ENCODE measurements around the gene NTNG1. TPM values are rescaled to one million over a fixed set of nuclear protein-coding genes. Genes with fewer than 3 reads are reported as not detected.

The NTNG1 gene
- total RNA-seq, 6 experiments from 2014 or later, result not detected

DNA sequence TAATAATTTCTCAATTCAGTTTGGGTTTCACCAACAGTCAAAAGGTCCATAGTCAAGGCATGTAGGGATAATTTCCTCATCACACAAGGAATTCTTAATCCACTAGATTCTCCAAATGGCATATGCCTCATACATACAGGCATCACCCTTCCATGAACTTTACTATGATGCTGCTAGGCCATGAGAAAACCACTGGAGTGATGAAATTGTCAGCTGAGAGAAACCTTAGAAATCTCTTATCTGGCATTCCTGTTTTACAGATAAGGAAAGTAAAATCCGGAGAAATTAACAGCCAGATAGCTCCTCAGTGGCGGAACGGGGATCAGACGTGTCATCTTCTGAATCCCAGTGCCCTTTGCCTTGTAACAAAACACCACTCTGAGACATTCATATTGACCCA is 274.4 kb downstream of the NTNG1 start:
- intact Hi-C loops (cut with DNase I), result no loop called here
- no peaks in the 10 kb centered on the region for H3K27me3 ChIP-seq
- TF ChIP-seq, protein P1, sequence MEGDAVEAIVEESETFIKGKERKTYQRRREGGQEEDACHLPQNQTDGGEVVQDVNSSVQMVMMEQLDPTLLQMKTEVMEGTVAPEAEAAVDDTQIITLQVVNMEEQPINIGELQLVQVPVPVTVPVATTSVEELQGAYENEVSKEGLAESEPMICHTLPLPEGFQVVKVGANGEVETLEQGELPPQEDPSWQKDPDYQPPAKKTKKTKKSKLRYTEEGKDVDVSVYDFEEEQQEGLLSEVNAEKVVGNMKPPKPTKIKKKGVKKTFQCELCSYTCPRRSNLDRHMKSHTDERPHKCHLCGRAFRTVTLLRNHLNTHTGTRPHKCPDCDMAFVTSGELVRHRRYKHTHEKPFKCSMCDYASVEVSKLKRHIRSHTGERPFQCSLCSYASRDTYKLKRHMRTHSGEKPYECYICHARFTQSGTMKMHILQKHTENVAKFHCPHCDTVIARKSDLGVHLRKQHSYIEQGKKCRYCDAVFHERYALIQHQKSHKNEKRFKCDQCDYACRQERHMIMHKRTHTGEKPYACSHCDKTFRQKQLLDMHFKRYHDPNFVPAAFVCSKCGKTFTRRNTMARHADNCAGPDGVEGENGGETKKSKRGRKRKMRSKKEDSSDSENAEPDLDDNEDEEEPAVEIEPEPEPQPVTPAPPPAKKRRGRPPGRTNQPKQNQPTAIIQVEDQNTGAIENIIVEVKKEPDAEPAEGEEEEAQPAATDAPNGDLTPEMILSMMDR (IDR thresholded peaks at IDR 0.05), result no peak
- no peak for TF ChIP-seq POLR2A (IDR thresholded peaks at IDR 0.05)
- H3K36me3 ChIP-seq, result no peaks in the 10 kb centered on the region
- ATAC-seq, result no peak
- no peaks in the 10 kb centered on the region for H3K9me3 ChIP-seq
- no peak overlapping the region for H3K4me3 ChIP-seq
- H3K27ac ChIP-seq, result no peak overlapping the region
- WGBS (ENCODE audit: insufficient coverage, low coverage, low lambda C conversion rate, missing lambda C conversion rate), result 71% methylated on average over 4 of the region's 4 CpGs
- DNase-seq, result no peak
- H3K4me1 ChIP-seq, result no peaks in the 10 kb centered on the region

GRCh38 chr1:107419003-107419402 is 278.2 kb downstream of the NTNG1 start:
- Histone ChIP-seq H3K9me3 (no peaks in the 10 kb centered on the region), H3K27me3 (no peaks in the 10 kb centered on the region), H3K4me1 (no peaks in the 10 kb centered on the region), H3K4me3 (no peak overlapping the region), H3K27ac (no peak overlapping the region), H3K36me3 (no peaks in the 10 kb centered on the region)
- intact Hi-C loops (cut with DNase I), result no loop called here
- ATAC-seq, result no peak
- WGBS (ENCODE audit: insufficient coverage, low coverage, low lambda C conversion rate, missing lambda C conversion rate), result 55% methylated on average over 2 of the region's 2 CpGs
- no peak for DNase-seq
- TF ChIP-seq, protein P1 (IDR thresholded peaks at IDR 0.05), result no peak
- no peak for TF ChIP-seq POLR2A (IDR thresholded peaks at IDR 0.05)

- WGBS (ENCODE audit: insufficient coverage, low coverage, low lambda C conversion rate, missing lambda C conversion rate), result 28% methylated on average over 1 of the region's 1 CpG
- DNase-seq (no peak), ATAC-seq (no peak)
- Histone ChIP-seq H3K4me1 (no peaks in the 10 kb centered on the region), H3K27me3 (no peaks in the 10 kb centered on the region), H3K27ac (no peak overlapping the region), H3K9me3 (no peaks in the 10 kb centered on the region), H3K36me3 (no peaks in the 10 kb centered on the region), H3K4me3 (no peak overlapping the region)
- intact Hi-C loops (cut with DNase I), result no loop called here
- TF ChIP-seq, protein P1 (IDR thresholded peaks at IDR 0.05), result no peak
- no peak for TF ChIP-seq POLR2A (IDR thresholded peaks at IDR 0.05)
Measured at GRCh38 chr1:107422901-107423300, 282.1 kb downstream of the NTNG1 start.

- Histone ChIP-seq H3K27me3 (no peaks in the 10 kb centered on the region), H3K4me3 (no peak overlapping the region), H3K36me3 (no peaks in the 10 kb centered on the region), H3K27ac (no peak overlapping the region), H3K9me3 (no peaks in the 10 kb centered on the region), H3K4me1 (peaks cover 0 to 4% (median 0%) of the 10 kb centered on the region in 4 donors)
- peak in 2 of 3 donors; percentile 28 to 59 for DNase-seq
- TF ChIP-seq, protein P1 (IDR thresholded peaks at IDR 0.05), result peak; percentile 71 to 81 (median 78)
- TF ChIP-seq POLR2A (IDR thresholded peaks at IDR 0.05), result no peak
- WGBS (ENCODE audit: insufficient coverage, low coverage, low lambda C conversion rate, missing lambda C conversion rate), result 25% methylated on average over 14 of the region's 14 CpGs
- intact Hi-C loops (cut with DNase I), result no loop called here
- ATAC-seq, result peak; percentile 92 to 98 (median 96)
Measured at GRCh38 chr1:107430540-107431228, 289.8 kb downstream of the NTNG1 start.

All from right lobe of liver (tissue), 6 donors.